IMR-90 (cell line): ENCODE results near the gene CTAGE15. TPM values are rescaled to one million over a fixed set of nuclear protein-coding genes. Genes with fewer than 3 reads are reported as not detected.
"Not testable (repeated sequence)": the region's sequence is repeated elsewhere in the genome, so short reads cannot be mapped to it uniquely, and the experiment has no call there.

Source experiments
- ATAC-seq: fragments of 200-7000 bp; cut with Tn5 transposase; 2 replicates; pipeline ENCODE4 v1.9.1; 2020; ENCODE audit warnings: low read depth, mild to moderate bottlenecking, moderate library complexity
- BruUV-seq: library from RNA; stranded (reverse); fragments of 400-500 nt; replicated peaks from 2 replicates; lab custom pipeline; 2021; lab: Mats Ljungman, UMichigan
- CTCF ChIA-PET: fragments of 300-600 bp; formaldehyde crosslinking; extraction: SDS; loops from one replicate; lab custom pipeline; 2021; ENCODE audit warnings: antibody characterized with exemption; lab: Yijun Ruan, JAX
- POLR2A ChIA-PET: fragments of 300-600 bp; sonication (Branson Sonifier 250); formaldehyde crosslinking; loops from one replicate; lab custom pipeline; 2022; ENCODE audit warnings: antibody characterized with exemption; ENCODE audit not compliant: unreplicated experiment; lab: Charles Lee
- DNase-seq: peaks from one replicate; pipeline ENCODE4 v3.0.0; 2013
- H2AFZ ChIP-seq: replicated peaks from 2 replicates; pipeline ENCODE3; 2013; ENCODE audit warnings: low read length, mild to moderate bottlenecking; ENCODE audit not compliant: poor library complexity
- H2AK5ac ChIP-seq: 2 replicates; pipeline ENCODE4 v1.6.1; 2013; ENCODE audit warnings: low read depth, low read length, inconsistent platforms
- H2AK9ac ChIP-seq: replicated peaks from 2 replicates; pipeline ENCODE3; 2013; ENCODE audit warnings: mild to moderate bottlenecking, low read depth, low read length, moderate library complexity; ENCODE audit not compliant: poor library complexity
- H2BK120ac ChIP-seq: 2 replicates; pipeline ENCODE4 v1.6.1; 2013; ENCODE audit warnings: low read depth, low read length, inconsistent platforms
- H2BK15ac ChIP-seq: 3 replicates; pipeline ENCODE4 v1.6.1; 2013; ENCODE audit warnings: low read depth, low read length, inconsistent platforms
- H2BK20ac ChIP-seq: 2 replicates; pipeline ENCODE4 v1.6.1; 2013; ENCODE audit warnings: low read depth, mild to moderate bottlenecking, inconsistent platforms, low read length, moderate library complexity
- H2BK5ac ChIP-seq: 2 replicates; pipeline ENCODE4 v1.6.1; 2013; ENCODE audit warnings: mild to moderate bottlenecking, low read depth, low read length, inconsistent platforms; ENCODE audit not compliant: poor library complexity, severe bottlenecking
- H3K14ac ChIP-seq: replicated peaks from 2 replicates; pipeline ENCODE4 v1.6.1; 2013; ENCODE audit warnings: low read depth, low read length, inconsistent platforms
- H3K18ac ChIP-seq: 2 replicates; pipeline ENCODE4 v1.6.1; 2013; ENCODE audit warnings: low read depth, low read length, control low read depth
- H3K23ac ChIP-seq: 2 replicates; pipeline ENCODE4 v1.6.1; 2013; ENCODE audit warnings: low read depth, low read length, inconsistent platforms
- H3K27ac ChIP-seq: 2 replicates; pipeline ENCODE4 v1.5.1; 2013; ENCODE audit warnings: mild to moderate bottlenecking, control low read depth, low read length; ENCODE audit not compliant: insufficient read depth
- H3K27me3 ChIP-seq: 2 replicates; pipeline ENCODE4 v1.6.1; 2013; ENCODE audit warnings: low read length; ENCODE audit not compliant: control insufficient read depth, insufficient read depth
- H3K36me3 ChIP-seq: 2 replicates; pipeline ENCODE4 v1.6.1; 2013; ENCODE audit warnings: low read length, mixed read lengths; ENCODE audit not compliant: control insufficient read depth, insufficient read depth
- H3K4ac ChIP-seq: 2 replicates; pipeline ENCODE4 v1.6.1; 2013; ENCODE audit warnings: low read depth, low read length, inconsistent platforms
- H3K4me1 ChIP-seq: 2 replicates; pipeline ENCODE4 v1.6.1; 2013; ENCODE audit warnings: low read length, mixed read lengths; ENCODE audit not compliant: control insufficient read depth, insufficient read depth
- H3K4me2 ChIP-seq: 2 replicates; pipeline ENCODE4 v1.6.1; 2013; ENCODE audit warnings: low read depth, mild to moderate bottlenecking, control low read depth, low read length, moderate library complexity
- H3K4me3 ChIP-seq: 2 replicates; pipeline ENCODE4 v1.5.1; 2013; ENCODE audit warnings: low read depth, mild to moderate bottlenecking, control low read depth, low read length, moderate library complexity; ENCODE audit not compliant: insufficient read depth
- H3K56ac ChIP-seq: 2 replicates; pipeline ENCODE4 v1.6.1; 2013; ENCODE audit warnings: low read length, inconsistent platforms; ENCODE audit not compliant: insufficient read depth; ENCODE audit errors: extremely low read depth
- H3K79me1 ChIP-seq, 2 experiments: 2 replicates each; pipeline ENCODE4 v1.6.1; 2013; ENCODE audit warnings: low read length in 2 of 2, inconsistent platforms in 1 of 2, low read depth in 1 of 2
- H3K9ac ChIP-seq: 2 replicates; pipeline ENCODE4 v1.6.1; 2013; ENCODE audit warnings: low read depth, low read length, control low read depth
- H3K9me1 ChIP-seq: 2 replicates; pipeline ENCODE4 v1.6.1; 2013; ENCODE audit warnings: low read length, inconsistent platforms; ENCODE audit not compliant: insufficient read depth
- H3K9me3 ChIP-seq: 2 replicates; pipeline ENCODE4 v1.6.1; 2013; ENCODE audit warnings: low read length; ENCODE audit not compliant: control insufficient read depth, insufficient read depth
- H4K20me1 ChIP-seq: 2 replicates; pipeline ENCODE4 v1.6.1; 2013; ENCODE audit warnings: low read length, inconsistent platforms; ENCODE audit not compliant: insufficient read depth
- H4K5ac ChIP-seq: 2 replicates; pipeline ENCODE4 v1.6.1; 2013; ENCODE audit warnings: mild to moderate bottlenecking, low read depth, low read length, control low read depth
- H4K8ac ChIP-seq, 2 experiments: 2 replicates each; pipeline ENCODE4 v1.6.1; 2013; ENCODE audit warnings: low read depth in 2 of 2, low read length in 2 of 2, control low read depth in 1 of 2, inconsistent platforms in 1 of 2
- H4K91ac ChIP-seq: 2 replicates; pipeline ENCODE4 v1.6.1; 2013; ENCODE audit warnings: low read depth, low read length, inconsistent platforms; ENCODE audit not compliant: insufficient read depth
- WGBS, 2 experiments: methylation state at CpG; one replicate each; pipeline versions ENCODE4 v1.1.5 to v1.1.7; 2013; ENCODE audit warnings: missing lambda C conversion rate in 2 of 2; ENCODE audit not compliant: insufficient read length in 1 of 2; ENCODE audit errors: extremely low coverage in 2 of 2; 5-methylcytosine and 5-hydroxymethylcytosine counted together
- dilution Hi-C: fragments of 300-500 bp; cut with HindIII; formaldehyde crosslinking; loops from one replicate; pipeline ENCODE4 v1.14.3; 2018; ENCODE audit warnings: low sequenced_read_pairs; ENCODE audit not compliant: unreplicated experiment
- in situ Hi-C: fragments of 300-500 bp; cut with MboI; formaldehyde crosslinking; loops from 3 replicates; pipeline ENCODE4 v1.14.3; 2019; ENCODE audit warnings: low sequenced_read_pairs, inconsistent platforms, mixed read lengths
- intact Hi-C: fragments of 100-400 bp; cut with micrococcal nuclease; formaldehyde crosslinking; loops from 2 replicates; pipeline ENCODE4 v1.10.0; 2022
- polyA plus RNA-seq, 3 experiments: library from polyadenylated mRNA; depleted of rRNA; stranded (reverse); fragments of >200 nt; gene quantifications; 2 replicates each; pipeline ENCODE4 v1.2.3, GENCODE V29; 2012; ENCODE audit warnings: low replicate concordance in 1 of 3
- total RNA-seq: library from RNA; depleted of rRNA; stranded (reverse); fragments of >200 nt; gene quantifications from 2 replicates; pipeline ENCODE4 v1.2.3, GENCODE V29; 2012

CTAGE15 gene
- total and polyA plus RNA-seq, 2 of the 4 experiments (the other 2 are of a cell fraction), result not detected

DNA sequence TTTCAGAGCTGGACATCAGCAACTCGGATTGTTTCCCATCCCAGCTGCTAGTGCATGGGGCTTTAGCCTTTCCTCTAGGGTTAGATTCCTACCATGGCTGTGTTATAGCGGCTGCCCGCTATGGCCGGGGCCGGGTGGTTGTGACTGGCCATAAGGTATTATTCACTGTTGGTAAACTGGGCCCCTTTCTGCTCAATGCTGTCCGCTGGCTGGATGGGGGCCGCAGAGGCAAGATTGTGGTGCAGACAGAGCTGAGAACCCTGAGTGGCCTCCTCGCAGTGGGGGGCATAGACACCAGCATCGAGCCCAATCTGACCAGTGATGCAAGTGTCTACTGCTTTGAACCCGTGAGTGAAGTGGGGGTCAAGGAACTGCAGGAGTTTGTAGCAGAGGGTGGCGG, 26.5 kb downstream of the CTAGE15 start:
- WGBS, 2 experiments, result no CpG with 5 or more reads among the region's 11 CpGs

DNA sequence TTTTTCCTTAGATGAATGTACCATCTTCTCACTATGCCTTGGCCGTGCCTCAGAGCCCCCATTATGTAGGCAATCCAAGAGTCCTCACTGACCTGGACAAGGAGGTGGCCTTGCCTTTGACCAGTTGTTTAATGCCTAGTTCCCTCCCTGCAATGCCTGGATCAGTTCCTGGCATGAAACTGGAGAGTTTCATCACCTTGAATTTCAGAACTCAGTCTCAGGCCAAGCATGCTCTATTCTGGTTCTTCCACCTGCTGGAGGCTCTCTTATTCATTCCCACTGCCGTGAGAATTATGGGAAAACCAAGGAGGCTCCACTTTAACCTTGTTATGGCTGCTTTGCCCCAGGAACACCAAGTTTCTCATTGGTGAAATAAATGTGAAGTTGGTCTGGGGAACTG, 31.9 kb downstream of the CTAGE15 start:
- H4K5ac ChIP-seq, POLR2A ChIA-PET, H4K20me1 ChIP-seq, H3K79me1 ChIP-seq, H3K4me1 ChIP-seq, ATAC-seq, H3K56ac ChIP-seq, H2BK20ac ChIP-seq, H2BK120ac ChIP-seq, H3K27me3 ChIP-seq, H3K36me3 ChIP-seq, CTCF ChIA-PET, H2BK5ac ChIP-seq, H3K9me3 ChIP-seq, H3K18ac ChIP-seq, H3K9ac ChIP-seq, H4K8ac ChIP-seq, H3K27ac ChIP-seq, intact Hi-C loops, H2AFZ ChIP-seq, H3K14ac ChIP-seq, H3K23ac ChIP-seq, H2AK5ac ChIP-seq, dilution Hi-C loops, H2AK9ac ChIP-seq, H3K9me1 ChIP-seq, BruUV-seq, H4K91ac ChIP-seq, H3K4me3 ChIP-seq, H3K4ac ChIP-seq, H3K4me2 ChIP-seq, DNase-seq, H2BK15ac ChIP-seq, in situ Hi-C loops: not testable (repeated sequence)
- WGBS, 2 experiments, result no CpG with 5 or more reads among the region's 2 CpGs

More for the DNA sequence above, 26.5 kb downstream of the CTAGE15 start:
- H4K8ac ChIP-seq, H3K23ac ChIP-seq, H4K20me1 ChIP-seq, DNase-seq, H3K4me1 ChIP-seq, dilution Hi-C loops, H3K14ac ChIP-seq, POLR2A ChIA-PET, H3K4me2 ChIP-seq, H3K79me1 ChIP-seq, H3K56ac ChIP-seq, H2BK5ac ChIP-seq, H3K9me1 ChIP-seq, H2AK9ac ChIP-seq, in situ Hi-C loops, H4K91ac ChIP-seq, H2BK15ac ChIP-seq, intact Hi-C loops, H3K18ac ChIP-seq, H3K27me3 ChIP-seq, H3K4ac ChIP-seq, H2AK5ac ChIP-seq, H2BK20ac ChIP-seq, H3K36me3 ChIP-seq, H3K4me3 ChIP-seq, H4K5ac ChIP-seq, H3K9me3 ChIP-seq, ATAC-seq, H2BK120ac ChIP-seq, H3K9ac ChIP-seq, H3K27ac ChIP-seq, CTCF ChIA-PET, H2AFZ ChIP-seq: not testable (repeated sequence)
- TSS peak; percentile 96 for BruUV-seq
